ENCODE results near the gene APLP1. TPM values are rescaled to one million over a fixed set of nuclear protein-coding genes. Genes with fewer than 3 reads are reported as not detected.

APLP1 gene
- total and polyA plus RNA-seq, 5 experiments from 2014 or later, result not detected

GRCh38 chr19:35844482-35845214 lies 23.7 kb upstream of the APLP1 start:
- Mint-ChIP-seq H3K27ac (peak overlapping the region in 3 of 10 donors; percentile 41 to 47 (median 46)), H3K4me1 (peaks cover 15 to 21% (median 20%) of the 10 kb centered on the region in 4 donors), H3K36me3 (peaks cover 0 to 17% (median 10%) of the 10 kb centered on the region in 3 donors), H3K9me3 (peaks cover 0 to 20% (median 7%) of the 10 kb centered on the region in 9 donors), H3K4me3 (peak overlapping the region; percentile 57 to 84 (median 78)), H3K27me3 (peaks cover 31 to 72% (median 54%) of the 10 kb centered on the region in 5 donors)
- DNase-seq (no peak), ATAC-seq (no peak)
- POLR2A ChIA-PET, result no interaction called here

DNA sequence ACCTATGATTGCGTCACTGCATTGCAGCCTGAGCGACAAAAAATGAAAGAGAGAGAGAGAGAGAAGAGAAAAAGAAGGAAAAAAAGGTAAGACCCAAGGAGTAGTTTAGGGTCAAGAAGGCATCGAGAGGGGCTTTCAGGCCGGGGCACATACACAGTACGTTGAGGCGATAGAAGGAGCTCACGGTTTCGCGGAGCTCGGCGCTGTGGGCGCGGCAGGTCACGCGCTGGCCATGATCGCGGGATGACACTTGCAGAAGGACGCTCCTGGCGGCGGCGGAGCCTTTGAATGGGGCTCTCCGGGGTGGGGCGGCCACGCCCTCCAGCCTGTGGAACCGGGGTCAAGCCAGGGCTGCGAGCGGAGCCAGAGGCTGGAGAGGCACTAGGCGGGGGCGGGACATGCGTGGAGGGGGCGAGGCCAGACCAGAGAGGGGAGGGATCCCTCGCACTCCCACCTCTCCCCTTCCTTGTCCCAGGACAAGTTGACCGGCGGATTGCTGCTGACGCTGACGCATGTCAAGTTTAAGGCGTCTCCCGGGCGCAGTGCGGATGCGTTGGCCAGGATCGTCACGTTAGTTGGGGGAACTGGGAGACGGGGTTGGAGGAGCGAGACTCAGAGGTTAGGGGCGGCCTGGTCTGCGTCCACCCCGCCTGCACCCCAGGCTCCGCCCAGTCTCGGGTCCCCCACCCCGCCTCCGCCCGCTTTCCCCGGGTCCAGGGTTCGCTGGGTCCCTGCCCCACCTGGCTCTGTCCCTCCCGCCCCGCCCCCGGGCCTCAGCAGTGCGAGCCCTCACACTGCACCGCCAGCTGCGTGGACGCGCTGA lies 22.9 kb upstream of the APLP1 start:
- peak overlapping the region in 3 of 10 donors; percentile 41 to 49 (median 47) for H3K27ac Mint-ChIP-seq
- H3K4me3 Mint-ChIP-seq, result peak overlapping the region; percentile 57 to 84 (median 78)
- peaks cover 31 to 75% (median 54%) of the 10 kb centered on the region in 5 donors for H3K27me3 Mint-ChIP-seq
- POLR2A ChIA-PET, result no interaction called here
- ATAC-seq (peak; percentile 46 to 53), DNase-seq (no peak)
- H3K9me3 Mint-ChIP-seq, result peaks cover 0 to 15% (median 7%) of the 10 kb centered on the region in 9 donors
- peaks cover 0 to 17% (median 10%) of the 10 kb centered on the region in 3 donors for H3K36me3 Mint-ChIP-seq
- peaks cover 15 to 21% (median 20%) of the 10 kb centered on the region in 4 donors for H3K4me1 Mint-ChIP-seq

- peaks cover 0 to 17% (median 10%) of the 10 kb centered on the region in 3 donors for H3K36me3 Mint-ChIP-seq
- H3K4me3 Mint-ChIP-seq, result peak overlapping the region; percentile 26 to 82 (median 62)
- H3K27ac Mint-ChIP-seq, result no peak overlapping the region
- no peak for DNase-seq
- H3K27me3 Mint-ChIP-seq, result peaks cover 31 to 82% (median 61%) of the 10 kb centered on the region in 5 donors
- POLR2A ChIA-PET, result no interaction called here
- peaks cover 18 to 27% (median 22%) of the 10 kb centered on the region in 4 donors for H3K4me1 Mint-ChIP-seq
- H3K9me3 Mint-ChIP-seq, result peaks cover 0 to 15% (median 7%) of the 10 kb centered on the region in 9 donors
- ATAC-seq, result peak; percentile 42 to 48
These were observed 22.2 kb upstream of the APLP1 start for GRCh38 chr19:35846038-35846668.

- Mint-ChIP-seq H3K9me3 (peaks cover 0 to 8% (median 3%) of the 10 kb centered on the region in 9 donors), H3K36me3 (peaks cover 0 to 11% (median 10%) of the 10 kb centered on the region in 3 donors), H3K4me1 (peaks cover 21 to 28% (median 24%) of the 10 kb centered on the region in 4 donors), H3K27me3 (peaks cover 26 to 84% (median 59%) of the 10 kb centered on the region in 5 donors), H3K27ac (no peak overlapping the region), H3K4me3 (peak overlapping the region in 1 of 10 donors; percentile 39)
- ATAC-seq (no peak), DNase-seq (no peak)
- POLR2A ChIA-PET, result no interaction called here
These were observed 20.5 kb upstream of the APLP1 start for GRCh38 chr19:35847911-35848310.

- Mint-ChIP-seq H3K9me3 (peaks cover 0 to 6% (median 0%) of the 10 kb centered on the region in 9 donors), H3K27me3 (peaks cover 24 to 81% (median 59%) of the 10 kb centered on the region in 5 donors), H3K27ac (peak overlapping the region in 1 of 10 donors; percentile 13), H3K4me3 (peak overlapping the region in 1 of 10 donors; percentile 12), H3K4me1 (peaks cover 21 to 28% (median 25%) of the 10 kb centered on the region in 4 donors), H3K36me3 (peaks cover 0 to 10% (median 9%) of the 10 kb centered on the region in 3 donors)
- no peak for ATAC-seq
- DNase-seq, result no peak
- POLR2A ChIA-PET, result no interaction called here
These were observed 19.9 kb upstream of the APLP1 start for GRCh38 chr19:35848486-35848885.

DNA sequence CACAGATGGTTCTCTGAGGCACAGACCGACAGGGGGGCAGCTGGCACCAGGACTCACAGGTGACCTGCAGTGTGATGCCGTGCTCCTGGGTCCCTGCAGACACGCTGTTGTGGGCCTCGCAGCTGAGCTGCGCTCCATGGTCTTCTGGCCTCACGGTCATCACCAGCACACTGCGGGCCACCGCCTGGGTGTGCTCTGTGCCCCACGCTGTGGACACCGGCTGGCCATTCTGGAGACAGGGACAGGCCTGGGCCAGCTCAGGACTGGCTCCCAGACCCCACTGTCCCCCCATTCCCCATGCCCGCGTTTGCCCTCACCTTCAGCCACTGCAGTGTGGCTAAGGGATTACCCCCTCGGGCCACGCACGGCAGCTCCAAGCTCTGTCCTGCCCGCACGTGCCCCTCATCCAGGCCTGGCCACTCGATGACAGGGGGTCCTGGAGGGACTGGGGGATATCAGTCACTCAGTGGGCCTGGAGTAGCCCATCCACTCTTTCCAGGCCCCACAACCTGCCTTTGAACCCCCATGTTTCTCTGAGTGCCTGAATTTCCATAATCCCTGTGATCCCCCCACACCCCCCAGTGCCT lies 19.4 kb upstream of the APLP1 start:
- H3K9me3 Mint-ChIP-seq, result peaks cover 0 to 3% (median 0%) of the 10 kb centered on the region in 9 donors
- no peak for DNase-seq
- no peak overlapping the region for H3K4me3 Mint-ChIP-seq
- peaks cover 0 to 10% (median 9%) of the 10 kb centered on the region in 3 donors for H3K36me3 Mint-ChIP-seq
- peaks cover 24 to 76% (median 54%) of the 10 kb centered on the region in 5 donors for H3K27me3 Mint-ChIP-seq
- POLR2A ChIA-PET, result no interaction called here
- H3K27ac Mint-ChIP-seq, result no peak overlapping the region
- ATAC-seq, result no peak
- peaks cover 21 to 28% (median 25%) of the 10 kb centered on the region in 4 donors for H3K4me1 Mint-ChIP-seq

GRCh38 chr19:35851213-35852028 lies 17.0 kb upstream of the APLP1 start:
- H3K4me1 Mint-ChIP-seq, result peaks cover 7 to 13% (median 11%) of the 10 kb centered on the region in 4 donors
- H3K4me3 Mint-ChIP-seq, result peak overlapping the region; percentile 7 to 47 (median 38)
- H3K9me3 Mint-ChIP-seq, result peaks cover 0 to 2% (median 0%) of the 10 kb centered on the region in 9 donors
- H3K36me3 Mint-ChIP-seq, result peaks cover 0 to 5% (median 0%) of the 10 kb centered on the region in 3 donors
- ATAC-seq (peak; percentile 59 to 86), DNase-seq (peak in 5 of 10 donors; percentile 19 to 54 (median 32))
- POLR2A ChIA-PET, result no interaction called here
- peaks cover 18 to 77% (median 51%) of the 10 kb centered on the region in 5 donors for H3K27me3 Mint-ChIP-seq
- peak overlapping the region in 6 of 10 donors; percentile 29 to 84 (median 76) for H3K27ac Mint-ChIP-seq

DNA sequence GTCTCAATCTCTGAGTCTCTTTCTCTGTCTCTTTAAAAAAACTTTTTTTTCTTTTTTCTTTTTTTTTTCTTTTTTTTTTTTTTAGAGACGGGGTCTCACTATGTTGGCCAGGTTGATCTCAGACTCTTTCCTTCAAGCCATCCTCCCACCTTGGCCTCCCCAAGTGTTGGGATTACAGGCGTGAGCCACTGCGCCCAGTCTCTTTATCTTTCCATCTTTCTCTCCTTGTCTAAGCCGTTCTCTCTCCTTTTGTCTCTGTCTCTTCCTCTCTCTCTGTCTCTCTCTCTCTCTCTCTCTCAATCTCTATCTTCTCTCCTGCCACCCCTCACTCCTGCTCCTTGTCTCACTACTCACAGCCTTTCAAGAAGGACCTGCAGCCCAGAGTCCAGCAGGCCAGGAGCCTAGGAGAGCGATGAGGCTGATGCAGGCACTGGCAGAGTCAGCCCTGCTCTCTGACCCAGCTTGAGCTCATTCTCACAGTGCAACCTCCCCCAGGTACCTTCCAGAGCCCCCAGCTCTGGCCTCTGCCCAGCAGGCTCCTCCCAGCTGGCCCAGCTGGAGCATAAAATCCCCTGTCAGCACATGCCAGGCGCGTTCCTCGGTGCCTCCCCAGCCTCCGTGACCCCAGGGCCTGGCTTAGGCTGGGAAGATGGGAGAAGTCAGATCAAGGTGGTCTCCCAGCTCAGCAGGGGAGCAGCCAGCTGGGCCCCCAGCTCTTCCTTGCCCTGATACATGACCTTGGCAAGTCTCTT lies 16.2 kb upstream of the APLP1 start, which contains the start of gene NPHS1:
TSS of gene NPHS1 (minus strand) at position 476 of the 752 bp plus-strand sequence. CDS start 667 bp downstream, outside the sequence.
- peak within 1 kb of the TSS in 6 of 10 donors; percentile 45 to 84 (median 72) for H3K27ac Mint-ChIP-seq
- no peak for DNase-seq

GRCh38 chr19:35853038-35853756 lies 15.2 kb upstream of the APLP1 start:
- peaks cover 14 to 69% (median 46%) of the 10 kb centered on the region in 5 donors for H3K27me3 Mint-ChIP-seq
- ATAC-seq (no peak), DNase-seq (no peak)
- POLR2A ChIA-PET, result interaction anchor here (0.7 kb wide), 1 partner anchor 16 kb away, joined by 4 read pairs; no protein-coding TSS in a partner anchor
- H3K4me1 Mint-ChIP-seq, result peaks cover 8 to 18% (median 13%) of the 10 kb centered on the region in 4 donors
- H3K9me3 Mint-ChIP-seq, result peaks cover 0 to 2% (median 0%) of the 10 kb centered on the region in 9 donors
- H3K4me3 Mint-ChIP-seq, result peak overlapping the region in 1 of 10 donors; percentile 15
- H3K36me3 Mint-ChIP-seq, result no peaks in the 10 kb centered on the region
- peak overlapping the region in 3 of 10 donors; percentile 45 to 72 (median 69) for H3K27ac Mint-ChIP-seq

More for the DNA sequence above, 16.2 kb upstream of the APLP1 start, which contains the start of gene NPHS1:
- no peak for ATAC-seq
- H3K9me3 Mint-ChIP-seq, result peaks cover 0 to 2% (median 0%) of the 10 kb centered on the region in 9 donors
- POLR2A ChIA-PET, result no interaction called here
- peak within 1 kb of the TSS; percentile 5 to 60 (median 28) for H3K4me3 Mint-ChIP-seq
- peaks cover 14 to 69% (median 46%) of the 10 kb centered on the region in 5 donors for H3K27me3 Mint-ChIP-seq
- H3K4me1 Mint-ChIP-seq, result peaks cover 5 to 17% (median 12%) of the 10 kb centered on the region in 4 donors
- no peaks in the 10 kb centered on the region for H3K36me3 Mint-ChIP-seq
